Stimulated activated CD8-positive, alpha-beta memory T cell treated with anti-CD3 and anti-CD28 coated beads, Interleukin-2, amount 100 ng/mL, for 1 hour (primary cell): ENCODE data around the gene ZSWIM5.
"Not testable (repeated sequence)": the region's sequence is repeated elsewhere in the genome, so short reads cannot be mapped to it uniquely, and the experiment has no call there.

Experiments
- DNase-seq, 2 donors: peaks; one replicate each; pipeline ENCODE4 v3.0.0-alpha.2; 2020; ENCODE audit warnings: low read depth in 2 of 2

The ZSWIM5 gene

GRCh38 chr1:45141247-45142003 lies 65.0 kb downstream of the ZSWIM5 start:
- DNase-seq: no peak

DNA sequence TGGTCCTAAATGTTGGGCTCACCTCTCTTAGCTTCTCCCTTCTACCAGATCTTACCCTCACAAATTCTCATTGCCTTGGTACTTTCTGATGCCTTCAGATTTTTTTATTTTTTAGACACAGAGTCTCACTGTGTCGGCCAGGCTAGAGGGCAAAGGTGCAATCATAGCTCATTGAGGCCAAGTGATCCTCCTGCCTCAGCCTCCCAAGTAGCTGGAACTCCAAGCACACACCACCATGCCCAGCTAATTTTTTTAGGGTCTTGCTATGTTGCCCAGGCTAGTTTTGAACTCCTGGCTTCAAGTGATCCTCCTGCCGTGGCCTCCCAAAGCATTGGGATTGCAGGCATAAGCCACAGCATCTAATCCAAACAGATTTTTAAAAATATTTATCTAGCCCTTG lies 69.4 kb downstream of the ZSWIM5 start:
- DNase-seq: no peak

DNA sequence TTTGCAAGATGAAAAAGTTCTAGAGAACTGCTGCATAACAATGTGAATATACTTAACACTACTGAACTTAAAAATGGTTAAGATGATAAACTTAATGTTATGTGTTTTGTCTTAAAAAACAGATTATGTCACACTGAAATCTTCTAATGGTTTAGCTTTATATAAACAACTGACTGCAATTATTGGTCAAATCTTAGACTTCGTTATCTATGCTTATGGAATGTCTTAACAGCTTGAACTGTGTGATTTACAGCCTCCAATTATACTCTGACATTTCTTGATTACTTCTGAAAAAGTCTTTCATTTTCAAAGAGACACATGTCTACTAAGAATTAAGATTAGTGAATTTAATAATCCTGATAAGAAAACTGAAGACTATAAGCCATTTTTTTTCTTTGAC lies 71.1 kb downstream of the ZSWIM5 start:
- no peak for DNase-seq

DNA sequence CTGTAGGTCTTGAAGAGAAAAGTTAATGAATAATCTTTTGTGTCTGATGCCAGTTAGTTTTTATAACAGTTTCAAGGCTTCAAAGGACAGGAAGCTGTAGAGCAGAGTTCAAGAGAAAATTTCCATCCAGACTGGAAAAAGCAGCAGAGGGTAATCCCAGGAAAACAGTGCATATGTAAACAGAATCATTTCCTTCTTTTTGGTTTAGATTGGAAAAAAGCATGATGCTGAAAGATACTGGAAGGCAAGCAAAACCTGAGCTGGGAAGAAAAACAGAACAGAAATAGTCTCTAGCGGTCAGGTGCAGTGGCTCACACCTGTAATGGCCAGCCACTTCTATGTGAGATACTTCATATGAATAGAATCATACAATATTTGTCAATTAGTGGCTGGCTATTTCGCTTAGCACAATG lies 71.9 kb downstream of the ZSWIM5 start:
- no peak for DNase-seq

GRCh38 chr1:45132719-45133118 lies 73.7 kb downstream of the ZSWIM5 start:
- not testable (repeated sequence) for DNase-seq

DNA sequence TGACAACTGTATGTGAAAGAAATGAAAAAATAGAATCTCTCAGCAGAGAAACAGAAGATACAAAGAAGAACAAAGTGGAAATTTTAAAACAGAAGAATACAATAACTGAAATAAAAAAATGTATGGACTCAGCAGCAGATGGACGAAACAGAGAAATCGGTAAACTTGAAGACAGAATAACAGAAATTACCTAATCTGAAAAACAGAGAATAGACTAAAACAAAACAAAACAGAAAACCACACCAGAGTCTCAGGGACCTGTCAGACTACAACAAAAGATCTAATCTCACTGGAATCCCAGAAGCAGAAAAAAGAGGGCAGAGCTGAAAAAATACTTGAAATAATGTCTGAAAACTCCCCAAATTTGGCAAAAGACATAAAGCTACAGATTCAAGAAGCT lies 83.0 kb downstream of the ZSWIM5 start:
- no peak for DNase-seq

DNA sequence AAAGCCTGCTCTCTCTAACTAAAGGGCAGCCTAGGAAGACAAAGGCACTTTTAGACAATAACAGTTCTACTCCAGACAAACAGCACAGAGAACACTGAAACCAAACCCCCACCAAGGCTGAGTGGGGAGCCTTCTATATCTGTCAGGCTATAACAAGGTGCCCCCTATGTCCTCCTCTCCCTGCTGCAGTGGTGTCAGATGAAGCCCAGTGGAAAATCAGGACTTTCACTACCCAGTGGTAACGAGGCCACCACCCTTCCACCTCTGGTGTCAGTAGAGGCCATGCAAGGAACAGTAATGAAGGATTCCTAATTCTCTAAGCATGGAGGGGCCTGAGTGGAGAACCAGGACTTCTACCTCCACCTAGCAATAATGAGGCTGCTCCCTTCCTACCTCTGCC lies 83.7 kb downstream of the ZSWIM5 start:
- no peak for DNase-seq

DNA sequence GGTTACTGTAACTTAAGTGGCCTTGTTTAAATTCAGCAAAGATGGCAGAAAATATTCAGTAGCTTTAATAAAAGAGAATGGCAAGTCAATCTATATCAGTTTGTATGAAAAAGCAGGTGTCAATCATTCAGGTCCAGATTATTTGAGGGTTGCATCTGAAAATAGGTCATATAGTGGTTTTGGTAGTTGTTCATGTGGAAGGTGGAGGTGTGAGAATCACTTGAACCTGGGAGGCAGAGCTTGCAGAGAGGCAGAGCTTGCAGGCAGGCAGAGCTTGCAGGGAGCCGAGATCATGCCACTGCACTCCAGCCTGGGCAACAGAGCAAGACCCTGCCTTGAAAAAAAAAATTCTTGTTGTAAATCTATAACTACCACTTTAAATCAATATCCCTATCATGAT lies 88.6 kb downstream of the ZSWIM5 start:
- DNase-seq: no peak

DNA sequence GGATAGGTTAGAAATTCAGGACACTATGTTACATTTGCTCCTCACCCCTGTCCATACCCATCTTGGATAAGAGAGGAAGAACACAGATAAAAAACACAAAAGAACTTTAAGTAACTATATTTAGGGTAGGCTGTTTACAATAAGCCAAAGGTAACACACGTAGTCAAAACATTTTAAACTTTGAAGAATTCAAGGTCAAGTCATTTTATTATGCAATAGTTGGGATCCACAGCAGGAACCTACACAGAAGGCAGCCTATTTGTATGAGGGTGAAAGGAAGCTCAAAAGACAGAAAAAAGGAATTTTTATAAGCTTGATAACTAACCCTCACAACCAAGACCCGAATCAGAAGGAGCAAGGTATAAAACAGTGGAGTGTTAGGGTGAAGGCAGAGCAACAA lies 89.6 kb downstream of the ZSWIM5 start:
- DNase-seq: no peak

DNA sequence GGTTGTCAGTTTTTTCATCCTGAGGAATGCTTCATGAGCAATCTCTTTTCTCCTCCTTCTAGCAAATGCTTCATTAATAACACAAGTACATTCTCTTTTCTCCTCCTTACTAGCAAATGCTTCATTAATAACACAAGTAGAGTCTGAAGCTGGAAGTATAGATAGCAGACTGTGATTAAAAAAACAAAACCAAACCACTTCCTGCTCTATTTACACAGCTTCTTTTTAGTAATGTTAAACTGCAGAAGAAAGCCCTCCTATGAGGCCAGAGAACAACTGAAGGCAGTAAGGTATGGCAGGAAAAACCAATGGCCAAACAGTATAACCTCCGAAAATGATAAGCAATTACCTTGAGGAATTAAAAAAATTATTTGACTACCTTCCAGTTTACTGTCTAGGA lies 90.1 kb downstream of the ZSWIM5 start:
- DNase-seq: no peak

DNA sequence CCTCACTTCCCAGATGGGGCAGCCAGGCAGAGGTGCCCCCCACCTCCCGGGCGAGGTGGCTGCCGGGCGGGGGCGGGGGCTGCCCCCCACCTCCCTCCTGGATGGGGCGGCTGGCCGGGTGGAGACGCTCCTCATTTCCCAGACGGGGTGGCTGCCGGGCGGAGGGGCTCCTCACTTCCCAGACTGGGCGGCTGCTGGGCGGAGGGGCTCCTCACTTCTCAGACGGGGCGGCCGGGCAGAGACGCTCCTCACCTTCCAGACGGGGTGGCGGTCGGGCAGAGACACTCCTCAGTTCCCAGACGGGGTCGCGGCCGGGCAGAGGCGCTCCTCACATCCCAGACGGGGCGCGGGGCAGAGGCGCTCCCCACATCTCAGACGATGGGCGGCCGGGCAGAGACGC lies 91.2 kb downstream of the ZSWIM5 start:
- DNase-seq: not testable (repeated sequence)

DNA sequence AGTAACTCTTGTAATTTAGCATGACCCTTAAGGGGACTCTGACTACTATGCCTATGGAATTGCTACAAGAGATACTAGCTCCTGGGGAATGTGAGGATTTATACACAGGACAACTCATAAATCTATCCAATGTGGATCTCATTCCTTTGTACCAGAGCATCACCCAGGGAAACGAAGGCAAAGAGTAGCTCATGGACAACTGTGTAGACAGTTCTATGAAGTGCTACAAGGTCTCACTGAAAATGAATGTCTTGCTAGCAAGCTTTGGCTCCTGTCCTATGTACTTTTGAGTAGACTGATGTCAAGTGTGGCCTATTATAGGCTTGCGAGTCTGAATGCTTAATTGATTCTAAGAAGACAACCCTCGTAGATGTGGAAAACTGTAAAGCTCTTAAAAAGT lies 93.7 kb downstream of the ZSWIM5 start:
- no peak for DNase-seq

DNA sequence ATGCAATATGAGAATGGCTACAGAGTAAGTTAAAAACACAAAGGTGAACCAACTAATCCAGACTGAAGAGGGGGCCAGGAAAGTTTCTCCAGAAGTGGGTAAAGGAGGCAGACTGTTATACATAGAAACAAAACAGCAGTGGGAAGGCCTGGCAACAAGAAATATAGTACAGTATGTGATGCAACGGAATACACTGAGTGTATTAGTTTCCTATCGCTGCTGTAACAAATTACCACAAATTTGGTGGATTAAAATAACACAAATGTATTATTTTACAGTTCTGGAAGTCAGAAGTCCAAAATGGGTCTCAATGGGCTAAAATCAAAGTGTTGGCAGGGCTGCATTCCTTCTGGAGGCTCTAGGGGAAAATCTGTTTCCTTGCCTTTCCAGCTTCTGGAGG lies 95.2 kb downstream of the ZSWIM5 start:
- no peak for DNase-seq

DNA sequence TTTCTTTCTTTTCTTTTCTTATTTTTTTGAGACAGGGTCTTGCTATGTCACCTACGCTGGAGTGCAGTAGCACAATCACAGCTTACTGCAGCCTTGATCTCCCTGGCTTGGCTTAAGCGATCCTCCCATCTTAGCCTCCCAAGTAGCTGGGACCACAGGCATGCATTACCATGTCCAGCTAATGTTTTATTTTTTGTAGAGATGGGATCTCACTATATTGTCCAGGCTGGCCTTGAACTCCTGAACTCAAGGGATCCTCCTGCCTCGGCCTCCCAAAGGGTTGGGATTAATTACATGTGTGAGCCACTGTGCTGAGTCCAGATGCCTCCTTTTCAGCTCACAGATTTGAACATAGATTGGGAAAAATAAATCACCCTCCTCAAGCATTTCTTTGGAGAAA lies 98.6 kb downstream of the ZSWIM5 start:
- no peak for DNase-seq

GRCh38 chr1:45106864-45107263 lies 99.5 kb downstream of the ZSWIM5 start:
- DNase-seq: not testable (repeated sequence)

GRCh38 chr1:45106156-45106545 lies 100.3 kb downstream of the ZSWIM5 start:
- DNase-seq: not testable (repeated sequence)

DNA sequence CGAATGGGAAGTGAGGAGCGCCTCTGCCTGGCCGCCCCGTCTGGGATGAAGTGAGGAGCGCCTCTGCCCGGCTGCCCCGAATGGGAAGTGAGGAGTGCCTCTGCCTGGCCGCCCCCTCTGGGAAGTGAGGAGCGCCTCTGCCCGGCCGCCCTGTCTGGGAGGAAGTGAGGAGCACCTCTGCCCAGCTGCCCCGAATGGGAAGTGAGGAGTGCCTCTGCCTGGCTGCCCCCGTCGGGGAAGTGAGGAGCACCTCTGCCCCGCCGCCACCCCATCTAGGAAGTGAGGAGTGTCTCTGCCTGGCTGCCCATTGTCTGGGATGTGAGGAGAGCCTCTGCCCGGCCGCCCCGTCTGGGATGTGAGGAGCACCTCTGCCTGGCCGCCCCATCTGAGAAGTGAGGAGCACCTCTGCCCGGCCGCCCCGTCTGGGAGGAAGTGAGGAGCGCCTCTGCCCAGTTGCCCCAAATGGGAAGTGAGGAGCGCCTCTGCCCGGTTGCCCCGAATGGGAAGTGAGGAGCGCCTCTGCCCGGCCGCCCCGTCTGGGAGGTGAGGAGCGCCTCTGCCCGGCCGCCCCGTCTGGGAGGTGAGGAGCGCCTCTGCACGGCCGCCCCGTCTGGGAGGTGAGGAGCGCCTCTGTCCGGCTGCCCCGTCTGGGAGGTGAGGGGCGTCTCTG lies 100.8 kb downstream of the ZSWIM5 start:
- not testable (repeated sequence) for DNase-seq

GRCh38 chr1:45103534-45103933 lies 102.9 kb downstream of the ZSWIM5 start:
- no peak for DNase-seq

- no peak for DNase-seq
These were observed 104.5 kb downstream of the ZSWIM5 start for GRCh38 chr1:45101947-45102346.

- DNase-seq: not testable (repeated sequence)
These were observed 104.9 kb downstream of the ZSWIM5 start for GRCh38 chr1:45101528-45101927.

GRCh38 chr1:45097944-45098343 lies 108.5 kb downstream of the ZSWIM5 start:
- DNase-seq: no peak

GRCh38 chr1:45097079-45097478 lies 109.3 kb downstream of the ZSWIM5 start:
- DNase-seq: no peak

DNA sequence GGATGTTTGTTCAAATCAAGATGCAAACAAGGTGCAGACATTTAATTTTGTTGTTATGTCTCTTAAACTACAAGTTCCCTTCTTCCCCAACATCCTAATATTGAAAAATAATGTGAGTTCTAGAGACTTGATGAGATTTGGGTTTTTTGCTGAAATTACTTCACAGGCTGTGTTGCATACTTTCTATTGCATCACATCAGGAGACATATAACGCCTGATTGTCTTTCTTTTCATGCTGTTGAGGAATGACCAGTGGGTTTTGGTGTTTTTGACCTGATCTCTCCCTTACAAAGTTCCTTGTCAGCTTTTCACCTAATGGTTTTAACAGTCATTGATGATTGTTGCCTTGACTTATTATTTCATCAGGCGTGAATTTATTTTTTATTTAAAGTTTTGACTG lies 111.0 kb downstream of the ZSWIM5 start:
- DNase-seq: no peak

DNA sequence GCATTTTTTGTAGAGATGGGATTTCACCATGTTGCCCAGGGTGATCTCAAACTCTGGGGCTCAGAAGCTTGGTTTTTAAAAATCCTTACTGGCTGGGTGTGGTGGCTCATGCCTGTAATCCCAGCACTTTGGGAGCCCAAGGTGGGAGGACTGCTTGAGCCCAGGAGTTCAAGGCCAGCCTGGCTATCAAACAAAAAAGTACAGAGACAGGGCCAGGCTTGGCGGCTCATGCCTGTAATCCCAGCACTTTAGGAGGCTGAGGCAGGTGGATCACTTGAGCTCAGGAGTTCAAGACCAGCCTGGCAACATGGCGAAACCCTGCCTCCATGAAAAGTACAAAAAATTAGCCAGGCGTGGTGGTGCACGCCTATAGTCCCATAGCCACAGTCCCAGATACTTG lies 112.0 kb downstream of the ZSWIM5 start:
- DNase-seq: not testable (repeated sequence)
